ENCODE measurements around the gene ANKZF1. TPM values are rescaled to one million over a fixed set of nuclear protein-coding genes. Genes with fewer than 3 reads are reported as not detected.

ANKZF1 gene
- polyA plus RNA-seq, 3 donors, result 7.6 to 79.3 (median 10.4) TPM

GRCh38 chr2:219269362-219270054 lies 39.9 kb downstream of the ANKZF1 start:
- Mint-ChIP-seq H3K27ac (peak overlapping the region in 1 of 7 donors; percentile 43), H3K27me3 (ENCODE audit: low read depth in 3 of 3) (peaks cover 8 to 23% (median 19%) of the 10 kb centered on the region in 3 donors), H3K4me1 (no peaks in the 10 kb centered on the region), H3K36me3 (no peaks in the 10 kb centered on the region), H3K9me3 (no peaks in the 10 kb centered on the region), H3K4me3 (no peak overlapping the region)
- no peaks in the 10 kb centered on the region for H3K36me3 ChIP-seq (replicated peaks in 1 of 2; ENCODE audit: control insufficient read depth in 1 of 2, insufficient read depth in 2 of 2, low read length in 2 of 2)
- WGBS (ENCODE audit: insufficient coverage), result 83% methylated on average over 8 of the region's 8 CpGs
- H3K4me2 ChIP-seq (replicated peaks; ENCODE audit: extremely low read depth, low read length, poor library complexity, severe bottlenecking), result no peak overlapping the region
- H3K9me3 ChIP-seq (replicated peaks in 1 of 2; ENCODE audit: control insufficient read depth in 1 of 2, insufficient read depth in 1 of 2, low read length in 2 of 2), result no peaks in the 10 kb centered on the region
- no peak for TF ChIP-seq CTCF (IDR thresholded peaks at IDR 0.05)
- H3K27ac ChIP-seq (ENCODE audit: low read depth in 1 of 2, low read length in 2 of 2), result no peak overlapping the region
- no peaks in the 10 kb centered on the region for H3K79me2 ChIP-seq (ENCODE audit: insufficient read depth, low read length)
- H2AFZ ChIP-seq (ENCODE audit: insufficient read depth, low read depth, low read length, poor library complexity, severe bottlenecking), result no peak overlapping the region
- H3K27me3 ChIP-seq (ENCODE audit: control insufficient read depth in 2 of 2, insufficient read depth in 2 of 2, low read length in 2 of 2), result no peaks in the 10 kb centered on the region
- no peaks in the 10 kb centered on the region for H4K20me1 ChIP-seq (ENCODE audit: insufficient read depth, low read length)
- intact Hi-C loops (cut with micrococcal nuclease), result no loop called here
- no peak overlapping the region for H3K4me3 ChIP-seq (replicated peaks in 1 of 3; ENCODE audit: low read depth in 2 of 3, low read length in 3 of 3)
- DNase-seq, result no peak
- no peak overlapping the region for H3K9ac ChIP-seq (ENCODE audit: insufficient read depth, low read length, poor library complexity, severe bottlenecking)
- no peaks in the 10 kb centered on the region for H3K4me1 ChIP-seq (ENCODE audit: control insufficient read depth in 1 of 2, insufficient read depth in 2 of 2, low read length in 2 of 2)

GRCh38 chr2:219270055-219270372 lies 40.4 kb downstream of the ANKZF1 start:
- Mint-ChIP-seq H3K27ac (no peak overlapping the region), H3K36me3 (no peaks in the 10 kb centered on the region), H3K4me3 (no peak overlapping the region), H3K4me1 (no peaks in the 10 kb centered on the region), H3K9me3 (no peaks in the 10 kb centered on the region), H3K27me3 (ENCODE audit: low read depth in 3 of 3) (peaks cover 8 to 23% (median 19%) of the 10 kb centered on the region in 3 donors)
- H3K9me3 ChIP-seq (replicated peaks in 1 of 2; ENCODE audit: control insufficient read depth in 1 of 2, insufficient read depth in 1 of 2, low read length in 2 of 2), result no peaks in the 10 kb centered on the region
- no peaks in the 10 kb centered on the region for H3K4me1 ChIP-seq (ENCODE audit: control insufficient read depth in 1 of 2, insufficient read depth in 2 of 2, low read length in 2 of 2)
- no peaks in the 10 kb centered on the region for H3K27me3 ChIP-seq (ENCODE audit: control insufficient read depth in 2 of 2, insufficient read depth in 2 of 2, low read length in 2 of 2)
- no peak overlapping the region for H3K27ac ChIP-seq (ENCODE audit: low read depth in 1 of 2, low read length in 2 of 2)
- no peak overlapping the region for H2AFZ ChIP-seq (ENCODE audit: insufficient read depth, low read depth, low read length, poor library complexity, severe bottlenecking)
- WGBS (ENCODE audit: insufficient coverage), result 98% methylated on average over 5 of the region's 5 CpGs
- H3K79me2 ChIP-seq (ENCODE audit: insufficient read depth, low read length), result no peaks in the 10 kb centered on the region
- DNase-seq, result no peak
- intact Hi-C loops (cut with micrococcal nuclease), result no loop called here
- H3K4me2 ChIP-seq (replicated peaks; ENCODE audit: extremely low read depth, low read length, poor library complexity, severe bottlenecking), result no peak overlapping the region
- no peak overlapping the region for H3K4me3 ChIP-seq (replicated peaks in 1 of 3; ENCODE audit: low read depth in 2 of 3, low read length in 3 of 3)
- H4K20me1 ChIP-seq (ENCODE audit: insufficient read depth, low read length), result no peaks in the 10 kb centered on the region
- H3K36me3 ChIP-seq (replicated peaks in 1 of 2; ENCODE audit: control insufficient read depth in 1 of 2, insufficient read depth in 2 of 2, low read length in 2 of 2), result no peaks in the 10 kb centered on the region
- no peak for TF ChIP-seq CTCF (IDR thresholded peaks at IDR 0.05)
- H3K9ac ChIP-seq (ENCODE audit: insufficient read depth, low read length, poor library complexity, severe bottlenecking), result no peak overlapping the region

All from CD14-positive monocyte (primary cell).